HepG2 (cell line): ENCODE measurements around the gene NCBP3. TPM values are rescaled to one million over a fixed set of nuclear protein-coding genes. Genes with fewer than 3 reads are reported as not detected.

ENCODE experiments used
- ARNT ChIP-seq: fragments of 450-650 bp; IDR thresholded peaks from 2 replicates; pipeline ENCODE4 v1.6.1; 2017
- DMAP1 ChIP-seq: IDR thresholded peaks from 2 replicates; pipeline ENCODE4 v1.6.1; 2016
- FOXA1 ChIP-seq, 2 experiments: fragments of 450-650 bp in 1 of 2; sonication (generic) in 1 of 2; formaldehyde crosslinking in 1 of 2; IDR thresholded peaks; 2 replicates each; pipeline versions ENCODE4 v1.4.0 to v1.6.1; 2016 to 2020; ENCODE audit warnings: missing genetic modification reagents in 1 of 2
- GATA4 ChIP-seq: sonication (generic); IDR thresholded peaks from 2 replicates; pipeline ENCODE4 v1.6.1; 2016; ENCODE audit warnings: antibody characterized with exemption, low read depth, borderline replicate concordance
- KDM5B ChIP-seq: sonication (generic); formaldehyde crosslinking; IDR thresholded peaks from 2 replicates; pipeline ENCODE4 v1.4.0; 2020; ENCODE audit warnings: missing genetic modification reagents, mild to moderate bottlenecking, borderline replicate concordance
- NCOA2 ChIP-seq: sonication (generic); formaldehyde crosslinking; IDR thresholded peaks from 2 replicates; pipeline ENCODE4 v1.8.0; 2022; ENCODE audit warnings: inconsistent platforms
- NFIC ChIP-seq: IDR thresholded peaks from 2 replicates; pipeline ENCODE4 v1.6.1; 2012; ENCODE audit warnings: mild to moderate bottlenecking, low read length, inconsistent platforms
- NFYB ChIP-seq: sonication (generic); formaldehyde crosslinking; IDR thresholded peaks from 2 replicates; pipeline ENCODE4 v1.4.0; 2020; ENCODE audit warnings: missing genetic modification reagents
- NR2C2 ChIP-seq: sonication (generic); formaldehyde crosslinking; IDR thresholded peaks from 2 replicates; pipeline ENCODE4 v1.4.0; 2020; ENCODE audit warnings: missing genetic modification reagents, mild to moderate bottlenecking, moderate library complexity, borderline replicate concordance
- PAX8 ChIP-seq: sonication (generic); formaldehyde crosslinking; IDR thresholded peaks from 2 replicates; pipeline ENCODE4 v1.8.0; 2022; ENCODE audit warnings: mild to moderate bottlenecking, missing genetic modification reagents, borderline replicate concordance
- PHF5A ChIP-seq: IDR thresholded peaks from one replicate; pipeline ENCODE4 v1.6.1; 2018; ENCODE audit warnings: low read depth, missing genetic modification reagents; ENCODE audit not compliant: unreplicated experiment
- POLR2A ChIP-seq, 2 experiments: IDR thresholded peaks; 2 replicates each; pipeline ENCODE4 v1.6.1; 2011; ENCODE audit warnings: low read depth in 2 of 2, low read length in 2 of 2, mild to moderate bottlenecking in 1 of 2, moderate library complexity in 1 of 2; ENCODE audit not compliant: insufficient read depth in 1 of 2
- POLR2AphosphoS2 ChIP-seq: IDR thresholded peaks from 2 replicates; pipeline ENCODE4 v1.6.1; 2011; ENCODE audit warnings: low read depth, low read length, improper control_type of control experiment
- RAD51 ChIP-seq: fragments of 450-650 bp; IDR thresholded peaks from 2 replicates; pipeline ENCODE4 v1.6.1; 2016; ENCODE audit warnings: borderline replicate concordance
- RFX1 ChIP-seq: fragments of 450-650 bp; IDR thresholded peaks from 2 replicates; pipeline ENCODE4 v1.6.1; 2017
- ZNF484 ChIP-seq: sonication (generic); formaldehyde crosslinking; IDR thresholded peaks from 2 replicates; pipeline ENCODE4 v1.5.1; 2020; ENCODE audit warnings: mild to moderate bottlenecking, low read depth, missing genetic modification reagents, borderline replicate concordance
- ZNF773 ChIP-seq: sonication (generic); formaldehyde crosslinking; IDR thresholded peaks from 2 replicates; pipeline ENCODE4 v1.4.0; 2020; ENCODE audit warnings: missing genetic modification reagents, borderline replicate concordance
- polyA plus RNA-seq, 8 experiments: library from polyadenylated mRNA; depleted of rRNA in 3 of 8; stranded (reverse) in 7 of 8; unstranded in 1 of 8; fragments of >200 nt; fragmentation: Illumina TruSeq in 4 of 8; extraction: Trizol in 4 of 8; gene quantifications; 2 replicates each; pipeline versions ENCODE4 v1.2.1 to v1.2.3, GENCODE V29; 2011 to 2016; ENCODE audit warnings: low read depth in 4 of 8, missing spikeins in 1 of 8, mixed read lengths in 1 of 8; ENCODE audit not compliant: insufficient read depth in 1 of 8
- total RNA-seq, 5 experiments: library from RNA; depleted of rRNA; stranded (reverse); fragments of >200 nt; fragmentation: Illumina TruSeq; extraction: Trizol; gene quantifications; 2 replicates each; pipeline ENCODE4 v1.2.3, GENCODE V29; 2016; ENCODE audit warnings: low read depth in 1 of 5
- TF ChIP-seq, protein P1 (sequence below): sonication (generic); formaldehyde crosslinking; IDR thresholded peaks from 2 replicates; pipeline ENCODE4 v1.9.0; 2021; ENCODE audit warnings: missing genetic modification reagents, mild to moderate bottlenecking, borderline replicate concordance
- TF ChIP-seq, protein P2 (sequence below): sonication (generic); formaldehyde crosslinking; conservative IDR thresholded peaks from 2 replicates; pipeline ENCODE4 v1.8.1; 2023; ENCODE audit warnings: missing genetic modification reagents
- TF ChIP-seq, protein P3 (sequence below), 2 experiments: sonication (generic) in 1 of 2; formaldehyde crosslinking in 1 of 2; IDR thresholded peaks; 2 replicates each; pipeline versions ENCODE4 v1.4.0 to v1.6.1; 2018 to 2020; ENCODE audit warnings: missing genetic modification reagents in 2 of 2, borderline replicate concordance in 1 of 2, low read depth in 1 of 2, mild to moderate bottlenecking in 1 of 2, missing biosample characterization in 1 of 2
- TF ChIP-seq, protein P4 (sequence below): sonication (generic); formaldehyde crosslinking; IDR thresholded peaks from 2 replicates; pipeline ENCODE4 v1.4.0; 2020; ENCODE audit warnings: mild to moderate bottlenecking, low read depth, missing genetic modification reagents
- TF ChIP-seq, protein P5 (sequence below): sonication (generic); formaldehyde crosslinking; IDR thresholded peaks from 2 replicates; pipeline ENCODE4 v1.8.0; 2022; ENCODE audit warnings: mild to moderate bottlenecking, missing genetic modification reagents, borderline replicate concordance

Gene NCBP3
- total and polyA plus RNA-seq, 2 of the 13 experiments (the other 11 are each of a cell fraction or from before 2014, with no cell fraction given): 19.5 to 24.8 TPM

DNA sequence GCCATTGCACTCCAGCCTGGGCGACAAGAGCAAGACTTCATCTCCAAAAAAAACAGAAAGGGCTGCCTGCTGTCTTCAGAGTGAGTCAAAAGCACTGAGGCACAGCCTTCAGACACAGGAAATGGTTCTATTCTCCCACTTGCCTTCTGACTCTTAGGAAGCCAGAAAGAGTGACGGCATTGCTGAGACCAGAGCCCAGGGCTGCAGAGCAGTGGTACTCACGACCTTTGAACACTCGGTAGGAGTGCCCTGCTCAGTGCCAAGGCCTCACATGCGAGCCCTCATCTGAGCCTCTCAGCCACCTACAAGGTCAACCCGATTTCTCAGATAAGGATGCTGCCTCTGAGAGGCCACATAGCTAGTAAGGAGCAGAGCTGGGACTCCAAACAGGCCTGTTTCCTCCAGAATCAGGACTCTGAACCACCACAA lies 41.5 kb downstream of the NCBP3 start (continued):
- TF ChIP-seq, protein P1, sequence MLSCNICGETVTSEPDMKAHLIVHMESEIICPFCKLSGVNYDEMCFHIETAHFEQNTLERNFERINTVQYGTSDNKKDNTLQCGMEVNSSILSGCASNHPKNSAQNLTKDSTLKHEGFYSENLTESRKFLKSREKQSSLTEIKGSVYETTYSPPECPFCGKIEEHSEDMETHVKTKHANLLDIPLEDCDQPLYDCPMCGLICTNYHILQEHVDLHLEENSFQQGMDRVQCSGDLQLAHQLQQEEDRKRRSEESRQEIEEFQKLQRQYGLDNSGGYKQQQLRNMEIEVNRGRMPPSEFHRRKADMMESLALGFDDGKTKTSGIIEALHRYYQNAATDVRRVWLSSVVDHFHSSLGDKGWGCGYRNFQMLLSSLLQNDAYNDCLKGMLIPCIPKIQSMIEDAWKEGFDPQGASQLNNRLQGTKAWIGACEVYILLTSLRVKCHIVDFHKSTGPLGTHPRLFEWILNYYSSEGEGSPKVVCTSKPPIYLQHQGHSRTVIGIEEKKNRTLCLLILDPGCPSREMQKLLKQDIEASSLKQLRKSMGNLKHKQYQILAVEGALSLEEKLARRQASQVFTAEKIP: no peak
- TF ChIP-seq ARNT (no peak), PHF5A (CRISPR knock-in tag) (no peak), POLR2A (IDR thresholded peaks at IDR 0.05; ENCODE audit: insufficient read depth in 1 of 2, low read depth in 2 of 2, low read length in 2 of 2) (no peak), RFX1 (no peak), NFIC (no peak), ZNF773 (no peak), GATA4 (no peak), POLR2AphosphoS2 (no peak), ZNF484 (CRISPR knock-in tag) (no peak), DMAP1 (no peak), NR2C2 (CRISPR knock-in tag) (0 out of 2 replicates have a peak, but pooled peaks have one; percentile 34), KDM5B (CRISPR knock-in tag) (no peak), RAD51 (no peak), NFYB (no peak), NCOA2 (CRISPR knock-in tag) (peak; percentile 41; the same call in 1 of the 2 replicates), PAX8 (CRISPR knock-in tag) (no peak), FOXA1 (IDR thresholded peaks at IDR 0.05) (no peak), FOXA1 (CRISPR knock-in tag; IDR thresholded peaks at IDR 0.05) (no peak)
- TF ChIP-seq, protein P2, sequence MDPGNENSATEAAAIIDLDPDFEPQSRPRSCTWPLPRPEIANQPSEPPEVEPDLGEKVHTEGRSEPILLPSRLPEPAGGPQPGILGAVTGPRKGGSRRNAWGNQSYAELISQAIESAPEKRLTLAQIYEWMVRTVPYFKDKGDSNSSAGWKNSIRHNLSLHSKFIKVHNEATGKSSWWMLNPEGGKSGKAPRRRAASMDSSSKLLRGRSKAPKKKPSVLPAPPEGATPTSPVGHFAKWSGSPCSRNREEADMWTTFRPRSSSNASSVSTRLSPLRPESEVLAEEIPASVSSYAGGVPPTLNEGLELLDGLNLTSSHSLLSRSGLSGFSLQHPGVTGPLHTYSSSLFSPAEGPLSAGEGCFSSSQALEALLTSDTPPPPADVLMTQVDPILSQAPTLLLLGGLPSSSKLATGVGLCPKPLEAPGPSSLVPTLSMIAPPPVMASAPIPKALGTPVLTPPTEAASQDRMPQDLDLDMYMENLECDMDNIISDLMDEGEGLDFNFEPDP (CRISPR knock-in tag): no peak
- TF ChIP-seq, protein P3, sequence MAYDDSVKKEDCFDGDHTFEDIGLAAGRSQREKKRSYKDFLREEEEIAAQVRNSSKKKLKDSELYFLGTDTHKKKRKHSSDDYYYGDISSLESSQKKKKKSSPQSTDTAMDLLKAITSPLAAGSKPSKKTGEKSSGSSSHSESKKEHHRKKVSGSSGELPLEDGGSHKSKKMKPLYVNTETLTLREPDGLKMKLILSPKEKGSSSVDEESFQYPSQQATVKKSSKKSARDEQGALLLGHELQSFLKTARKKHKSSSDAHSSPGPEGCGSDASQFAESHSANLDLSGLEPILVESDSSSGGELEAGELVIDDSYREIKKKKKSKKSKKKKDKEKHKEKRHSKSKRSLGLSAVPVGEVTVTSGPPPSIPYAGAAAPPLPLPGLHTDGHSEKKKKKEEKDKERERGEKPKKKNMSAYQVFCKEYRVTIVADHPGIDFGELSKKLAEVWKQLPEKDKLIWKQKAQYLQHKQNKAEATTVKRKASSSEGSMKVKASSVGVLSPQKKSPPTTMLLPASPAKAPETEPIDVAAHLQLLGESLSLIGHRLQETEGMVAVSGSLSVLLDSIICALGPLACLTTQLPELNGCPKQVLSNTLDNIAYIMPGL (CRISPR knock-in tag; IDR thresholded peaks at IDR 0.05; ENCODE audit: borderline replicate concordance in 1 of 2, low read depth in 1 of 2): no peak
- TF ChIP-seq, protein P4, sequence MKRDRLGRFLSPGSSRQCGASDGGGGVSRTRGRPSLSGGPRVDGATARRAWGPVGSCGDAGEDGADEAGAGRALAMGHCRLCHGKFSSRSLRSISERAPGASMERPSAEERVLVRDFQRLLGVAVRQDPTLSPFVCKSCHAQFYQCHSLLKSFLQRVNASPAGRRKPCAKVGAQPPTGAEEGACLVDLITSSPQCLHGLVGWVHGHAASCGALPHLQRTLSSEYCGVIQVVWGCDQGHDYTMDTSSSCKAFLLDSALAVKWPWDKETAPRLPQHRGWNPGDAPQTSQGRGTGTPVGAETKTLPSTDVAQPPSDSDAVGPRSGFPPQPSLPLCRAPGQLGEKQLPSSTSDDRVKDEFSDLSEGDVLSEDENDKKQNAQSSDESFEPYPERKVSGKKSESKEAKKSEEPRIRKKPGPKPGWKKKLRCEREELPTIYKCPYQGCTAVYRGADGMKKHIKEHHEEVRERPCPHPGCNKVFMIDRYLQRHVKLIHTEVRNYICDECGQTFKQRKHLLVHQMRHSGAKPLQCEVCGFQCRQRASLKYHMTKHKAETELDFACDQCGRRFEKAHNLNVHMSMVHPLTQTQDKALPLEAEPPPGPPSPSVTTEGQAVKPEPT (CRISPR knock-in tag): no peak
- TF ChIP-seq, protein P5, sequence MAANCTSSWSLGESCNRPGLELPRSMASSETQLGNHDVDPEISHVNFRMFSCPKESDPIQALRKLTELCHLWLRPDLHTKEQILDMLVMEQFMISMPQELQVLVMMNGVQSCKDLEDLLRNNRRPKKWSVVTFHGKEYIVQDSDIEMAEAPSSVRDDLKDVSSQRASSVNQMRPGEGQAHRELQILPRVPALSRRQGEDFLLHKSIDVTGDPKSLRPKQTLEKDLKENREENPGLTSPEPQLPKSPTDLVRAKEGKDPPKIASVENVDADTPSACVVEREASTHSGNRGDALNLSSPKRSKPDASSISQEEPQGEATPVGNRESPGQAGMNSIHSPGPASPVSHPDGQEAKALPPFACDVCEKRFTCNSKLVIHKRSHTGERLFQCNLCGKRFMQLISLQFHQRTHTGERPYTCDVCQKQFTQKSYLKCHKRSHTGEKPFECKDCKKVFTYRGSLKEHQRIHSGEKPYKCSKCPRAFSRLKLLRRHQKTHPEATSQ: no peak
